Measurements from ENCODE around the gene OGG1.

OGG1 gene

DNA sequence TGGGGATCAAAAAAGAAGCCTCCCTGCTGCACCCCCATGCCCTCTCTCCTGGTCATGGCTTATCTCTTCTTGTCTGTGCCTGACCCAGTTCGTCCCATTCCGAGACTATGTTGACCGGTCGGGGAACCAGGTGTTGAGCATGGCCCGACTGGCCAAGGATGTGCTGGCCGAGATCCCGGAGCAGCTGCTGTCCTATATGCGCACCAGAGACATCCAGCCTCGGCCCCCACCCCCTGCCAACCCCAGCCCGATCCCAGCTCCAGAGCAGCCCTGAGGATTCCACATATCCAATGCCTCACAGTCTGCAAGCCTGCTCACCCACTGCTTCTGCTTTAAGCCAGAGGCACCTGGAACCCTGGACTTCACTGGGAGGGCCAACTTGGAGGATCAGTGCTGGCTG lies 20.3 kb upstream of the OGG1 start:
- H2AK5ac ChIP-seq (ENCODE audit: low read length, severe bottlenecking), result no peak overlapping the region
- H3K9ac ChIP-seq (ENCODE audit: low read length), result no peak overlapping the region
- H2BK120ac ChIP-seq (ENCODE audit: low read depth, low read length), result no peak overlapping the region
- no peak overlapping the region for H2BK5ac ChIP-seq (ENCODE audit: low read depth, low read length, poor library complexity, severe bottlenecking)
- H3K4me1 ChIP-seq (ENCODE audit: control insufficient read depth, insufficient read depth, low read depth, low read length), result peaks cover 14% of the 10 kb centered on the region
- no peak overlapping the region for H3K18ac ChIP-seq (ENCODE audit: low read depth in 1 of 2, low read length in 2 of 2)
- no peak overlapping the region for H3K4me2 ChIP-seq (ENCODE audit: low read length, poor library complexity, severe bottlenecking)
- peaks cover 5 to 7% of the 10 kb centered on the region in 2 experiments for H3K36me3 ChIP-seq (ENCODE audit: control insufficient read depth in 1 of 2, insufficient read depth in 2 of 2, low read depth in 1 of 2, low read length in 2 of 2)
- H3K14ac ChIP-seq (ENCODE audit: low read length in 2 of 2), result no peak overlapping the region
- peaks cover 0 to 23% of the 10 kb centered on the region in 2 experiments for H3K27me3 ChIP-seq (ENCODE audit: control insufficient read depth in 1 of 2, insufficient read depth in 1 of 2, low read length in 2 of 2)
- no peak overlapping the region for H2BK15ac ChIP-seq (ENCODE audit: low read depth, poor library complexity, severe bottlenecking)
- no peak overlapping the region for H2AFZ ChIP-seq (ENCODE audit: low read depth, low read length)
- no peak for DNase-seq
- H3K4ac ChIP-seq (ENCODE audit: low read depth in 1 of 2, low read length in 2 of 2), result no peak overlapping the region
- WGBS, result 93% methylated on average over 10 of the region's 10 CpGs
- no peaks in the 10 kb centered on the region for H3K9me3 ChIP-seq (ENCODE audit: control insufficient read depth, low read length)
- no peak overlapping the region for H3K23ac ChIP-seq (ENCODE audit: low read length in 2 of 2)
- H3K79me1 ChIP-seq (replicated peaks; ENCODE audit: low read length, poor library complexity, severe bottlenecking), result peaks cover 2% of the 10 kb centered on the region
- no peak overlapping the region for H3K27ac ChIP-seq (ENCODE audit: low read length, poor library complexity, severe bottlenecking)
- no peak overlapping the region for H4K91ac ChIP-seq (ENCODE audit: low read length)
- H2BK12ac ChIP-seq (ENCODE audit: low read length in 2 of 2), result no peak overlapping the region
- H4K8ac ChIP-seq (ENCODE audit: low read length), result no peak overlapping the region
- no peak overlapping the region for H3K4me3 ChIP-seq (ENCODE audit: insufficient read depth in 1 of 2, low read depth in 1 of 2, low read length in 2 of 2)

DNA sequence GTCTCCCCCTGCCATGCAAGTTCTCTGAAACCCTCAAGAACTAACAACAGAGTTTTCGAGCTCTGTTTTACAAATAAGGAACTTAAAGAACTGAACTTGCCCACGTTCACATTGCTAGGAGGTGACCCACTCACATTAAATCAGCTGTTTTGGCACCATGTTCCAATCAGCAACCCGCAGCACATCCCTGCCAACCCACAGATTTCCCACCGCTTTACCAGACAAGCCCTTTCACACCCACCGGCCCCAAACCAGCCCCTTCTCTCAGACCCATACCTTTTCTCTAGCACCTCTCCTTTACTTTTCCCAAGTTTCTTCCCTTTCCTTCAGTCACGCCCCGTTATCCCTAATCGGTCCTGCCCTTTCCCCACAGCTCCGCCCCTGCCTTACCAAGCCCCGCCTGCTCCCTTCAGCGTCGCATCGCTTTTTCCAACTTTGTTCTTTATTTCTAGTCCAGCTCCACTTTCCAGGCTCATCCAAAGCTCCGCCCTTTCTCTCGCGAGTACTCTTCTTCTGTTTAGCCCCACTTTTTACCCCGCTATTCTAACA lies 19.0 kb upstream of the OGG1 start:
- H3K27ac ChIP-seq (ENCODE audit: low read length, poor library complexity, severe bottlenecking), result peak overlapping the region; percentile 86
- peak overlapping the region; percentile 90 for H4K8ac ChIP-seq (ENCODE audit: low read length)
- peak overlapping the region in 1 of 2 experiments; percentile 18 for H3K18ac ChIP-seq (ENCODE audit: low read depth in 1 of 2, low read length in 2 of 2)
- no peaks in the 10 kb centered on the region for H3K9me3 ChIP-seq (ENCODE audit: control insufficient read depth, low read length)
- H2AK5ac ChIP-seq (ENCODE audit: low read length, severe bottlenecking), result no peak overlapping the region
- no peak overlapping the region for H4K91ac ChIP-seq (ENCODE audit: low read length)
- peak overlapping the region in 1 of 2 experiments; percentile 74 for H2BK12ac ChIP-seq (ENCODE audit: low read length in 2 of 2)
- peaks cover 2% of the 10 kb centered on the region for H3K79me1 ChIP-seq (replicated peaks; ENCODE audit: low read length, poor library complexity, severe bottlenecking)
- peak overlapping the region; percentile 81 for H3K4me2 ChIP-seq (ENCODE audit: low read length, poor library complexity, severe bottlenecking)
- H3K4me1 ChIP-seq (ENCODE audit: control insufficient read depth, insufficient read depth, low read depth, low read length), result peaks cover 14% of the 10 kb centered on the region
- peaks cover 0 to 20% of the 10 kb centered on the region in 2 experiments for H3K27me3 ChIP-seq (ENCODE audit: control insufficient read depth in 1 of 2, insufficient read depth in 1 of 2, low read length in 2 of 2)
- no peak overlapping the region for H3K4ac ChIP-seq (ENCODE audit: low read depth in 1 of 2, low read length in 2 of 2)
- peak overlapping the region; percentile 48 to 92 for H3K4me3 ChIP-seq (ENCODE audit: insufficient read depth in 1 of 2, low read depth in 1 of 2, low read length in 2 of 2)
- no peak overlapping the region for H2BK15ac ChIP-seq (ENCODE audit: low read depth, poor library complexity, severe bottlenecking)
- H2BK5ac ChIP-seq (ENCODE audit: low read depth, low read length, poor library complexity, severe bottlenecking), result peak overlapping the region; percentile 35
- no peak overlapping the region for H2BK120ac ChIP-seq (ENCODE audit: low read depth, low read length)
- peak overlapping the region; percentile 87 for H3K9ac ChIP-seq (ENCODE audit: low read length)
- DNase-seq, result no peak
- no peak overlapping the region for H3K23ac ChIP-seq (ENCODE audit: low read length in 2 of 2)
- peaks cover 13 to 18% of the 10 kb centered on the region in 2 experiments for H3K36me3 ChIP-seq (ENCODE audit: control insufficient read depth in 1 of 2, insufficient read depth in 2 of 2, low read depth in 1 of 2, low read length in 2 of 2)
- 1% methylated on average over 16 of the region's 17 CpGs for WGBS
- peak overlapping the region; percentile 90 for H2AFZ ChIP-seq (ENCODE audit: low read depth, low read length)
- no peak overlapping the region for H3K14ac ChIP-seq (ENCODE audit: low read length in 2 of 2)

DNA sequence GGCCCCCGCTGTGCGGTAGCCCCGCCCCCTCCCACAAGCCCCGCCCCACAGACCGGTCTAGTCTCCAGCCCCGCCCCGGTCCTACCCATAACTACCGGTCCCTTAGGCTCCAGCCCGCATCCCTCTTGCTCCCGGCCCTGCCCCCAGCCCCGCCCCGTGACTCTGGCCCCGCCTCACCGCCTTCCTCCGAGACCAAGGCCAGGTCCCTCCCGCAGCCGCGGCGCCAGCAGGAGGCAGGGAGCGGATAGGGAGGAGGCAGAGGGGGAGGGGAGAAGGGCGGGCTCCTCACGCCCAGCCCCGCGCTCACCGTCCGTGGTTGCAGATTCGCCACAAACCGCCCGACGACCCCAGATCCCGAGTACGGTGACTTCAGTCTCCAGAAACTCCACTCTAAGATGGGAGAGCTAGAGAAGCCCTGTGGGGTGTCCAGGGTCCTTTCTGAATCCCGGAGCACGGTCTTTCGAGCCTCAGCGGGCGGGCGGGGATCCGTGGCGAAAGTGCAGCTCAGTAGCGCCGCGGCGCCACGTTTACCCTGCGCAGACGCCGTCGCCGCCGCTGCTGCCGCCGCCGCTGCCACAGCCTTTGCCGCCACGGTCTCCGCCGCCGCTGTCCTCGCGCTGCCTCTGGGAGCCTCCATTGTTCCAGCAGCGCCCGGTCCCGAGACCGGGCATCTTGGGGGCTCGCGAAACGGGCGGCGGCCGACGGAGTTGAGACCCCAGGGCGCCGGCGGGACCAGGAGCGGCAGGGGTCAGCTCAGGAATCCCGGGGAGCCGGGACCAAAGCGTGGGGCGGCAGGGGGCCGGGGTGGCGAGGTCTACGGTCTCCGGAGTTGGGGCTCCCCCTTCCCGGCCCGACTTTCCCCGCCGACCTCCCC lies 18.3 kb upstream of the OGG1 start, which contains the start of gene BRPF1:
Gene BRPF1 (plus strand): TSS at position 530 of the 874 bp plus-strand sequence. CDS start 2,406 bp downstream, outside the sequence.
- peaks cover 5% of the 10 kb centered on the region for H3K79me1 ChIP-seq (replicated peaks; ENCODE audit: low read length, poor library complexity, severe bottlenecking)
- peak within 1 kb of the TSS; percentile 88 to 92 for H3K4me3 ChIP-seq (ENCODE audit: insufficient read depth in 1 of 2, low read depth in 1 of 2, low read length in 2 of 2)
- peak within 1 kb of the TSS; percentile 74 for H4K91ac ChIP-seq (ENCODE audit: low read length)
- H3K27ac ChIP-seq (ENCODE audit: low read length, poor library complexity, severe bottlenecking), result peak within 1 kb of the TSS; percentile 99
- H3K9ac ChIP-seq (ENCODE audit: low read length), result peak within 1 kb of the TSS; percentile 100
- H2AK5ac ChIP-seq (ENCODE audit: low read length, severe bottlenecking), result no peak within 1 kb of the TSS
- peaks cover 0 to 13% of the 10 kb centered on the region in 2 experiments for H3K27me3 ChIP-seq (ENCODE audit: control insufficient read depth in 1 of 2, insufficient read depth in 1 of 2, low read length in 2 of 2)
- peak within 1 kb of the TSS in 1 of 2 experiments; percentile 74 for H2BK12ac ChIP-seq (ENCODE audit: low read length in 2 of 2)
- H3K9me3 ChIP-seq (ENCODE audit: control insufficient read depth, low read length), result no peaks in the 10 kb centered on the region
- peaks cover 14% of the 10 kb centered on the region for H3K4me1 ChIP-seq (ENCODE audit: control insufficient read depth, insufficient read depth, low read depth, low read length)
- H2BK120ac ChIP-seq (ENCODE audit: low read depth, low read length), result peak within 1 kb of the TSS; percentile 98
- H3K4ac ChIP-seq (ENCODE audit: low read depth in 1 of 2, low read length in 2 of 2), result peak within 1 kb of the TSS; percentile 77 to 84
- H2BK5ac ChIP-seq (ENCODE audit: low read depth, low read length, poor library complexity, severe bottlenecking), result peak within 1 kb of the TSS; percentile 100
- no peak within 1 kb of the TSS for H3K14ac ChIP-seq (ENCODE audit: low read length in 2 of 2)
- H3K18ac ChIP-seq (ENCODE audit: low read depth in 1 of 2, low read length in 2 of 2), result peak within 1 kb of the TSS; percentile 83 to 98
- no peak within 1 kb of the TSS for H3K23ac ChIP-seq (ENCODE audit: low read length in 2 of 2)
- under 1% methylated on average over 48 of the region's 88 CpGs for WGBS
- H3K36me3 ChIP-seq (ENCODE audit: control insufficient read depth in 1 of 2, insufficient read depth in 2 of 2, low read depth in 1 of 2, low read length in 2 of 2), result peaks cover 18 to 23% of the 10 kb centered on the region in 2 experiments
- DNase-seq, result peak; percentile 99
- peak within 1 kb of the TSS; percentile 90 for H2AFZ ChIP-seq (ENCODE audit: low read depth, low read length)
- peak within 1 kb of the TSS; percentile 81 for H3K4me2 ChIP-seq (ENCODE audit: low read length, poor library complexity, severe bottlenecking)
- H4K8ac ChIP-seq (ENCODE audit: low read length), result peak within 1 kb of the TSS; percentile 90
- H2BK15ac ChIP-seq (ENCODE audit: low read depth, poor library complexity, severe bottlenecking), result peak within 1 kb of the TSS; percentile 60
